Body of pancreas (tissue), 4 donors: Measurements from ENCODE around the gene SPATA13.

ENCODE experiments used
- POLR2A ChIP-seq, 3 donors: fragments of 450-650 bp; IDR thresholded peaks; one replicate each; pipeline ENCODE4 v1.6.1; 2016; ENCODE audit warnings: antibody characterized with exemption in 3 of 3, mild to moderate bottlenecking in 2 of 3
- TF ChIP-seq, protein P1 (sequence below), 7 experiments: fragments of 450-650 bp in 4 of 7; fragments of 200-600 bp in 3 of 7; sonication (generic) in 3 of 7; IDR thresholded peaks; one replicate each; pipeline ENCODE4 v1.5.1; 2016 to 2019; ENCODE audit warnings: antibody characterized with exemption in 7 of 7

DNA sequence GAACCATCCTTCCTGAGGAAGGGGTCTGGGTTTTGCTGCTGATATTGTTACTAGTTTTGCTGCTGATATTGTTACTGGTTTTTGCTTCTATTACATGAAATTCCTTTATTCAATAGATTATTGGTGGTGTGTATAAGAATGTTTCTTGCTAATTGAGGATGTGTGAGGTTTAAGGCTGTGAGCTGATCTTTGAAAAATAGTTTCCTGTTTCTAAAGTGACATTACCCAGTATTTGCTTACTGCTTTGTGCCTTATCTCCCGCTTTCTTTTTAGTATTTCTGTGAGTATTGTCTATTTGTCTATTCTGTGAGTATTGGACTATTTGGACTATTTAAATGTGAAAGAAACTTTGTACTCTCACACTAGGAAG lies 110.7 kb downstream of the SPATA13 start:
- TF ChIP-seq POLR2A (IDR thresholded peaks at IDR 0.05), result no peak
- TF ChIP-seq, protein P1, sequence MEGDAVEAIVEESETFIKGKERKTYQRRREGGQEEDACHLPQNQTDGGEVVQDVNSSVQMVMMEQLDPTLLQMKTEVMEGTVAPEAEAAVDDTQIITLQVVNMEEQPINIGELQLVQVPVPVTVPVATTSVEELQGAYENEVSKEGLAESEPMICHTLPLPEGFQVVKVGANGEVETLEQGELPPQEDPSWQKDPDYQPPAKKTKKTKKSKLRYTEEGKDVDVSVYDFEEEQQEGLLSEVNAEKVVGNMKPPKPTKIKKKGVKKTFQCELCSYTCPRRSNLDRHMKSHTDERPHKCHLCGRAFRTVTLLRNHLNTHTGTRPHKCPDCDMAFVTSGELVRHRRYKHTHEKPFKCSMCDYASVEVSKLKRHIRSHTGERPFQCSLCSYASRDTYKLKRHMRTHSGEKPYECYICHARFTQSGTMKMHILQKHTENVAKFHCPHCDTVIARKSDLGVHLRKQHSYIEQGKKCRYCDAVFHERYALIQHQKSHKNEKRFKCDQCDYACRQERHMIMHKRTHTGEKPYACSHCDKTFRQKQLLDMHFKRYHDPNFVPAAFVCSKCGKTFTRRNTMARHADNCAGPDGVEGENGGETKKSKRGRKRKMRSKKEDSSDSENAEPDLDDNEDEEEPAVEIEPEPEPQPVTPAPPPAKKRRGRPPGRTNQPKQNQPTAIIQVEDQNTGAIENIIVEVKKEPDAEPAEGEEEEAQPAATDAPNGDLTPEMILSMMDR (IDR thresholded peaks at IDR 0.05), result no peak
